GM23338 (cell line): Measurements from ENCODE around the gene APPL2. TPM values are rescaled to one million over a fixed set of nuclear protein-coding genes. Genes with fewer than 3 reads are reported as not detected.

Experiments used
- ATAC-seq: fragments of 200-7000 bp; cut with Tn5 transposase; 3 replicates; pipeline ENCODE4 v1.9.1; 2020
- DNase-seq: peaks from one replicate; pipeline ENCODE4 v3.0.0-alpha.2; 2015; ENCODE audit warnings: low spot score
- H2AFZ ChIP-seq: fragments of 200-600 bp; sonication (generic); 2 replicates; pipeline ENCODE4 v1.8.0; 2016; ENCODE audit warnings: antibody characterized with exemption, mild to moderate bottlenecking, moderate library complexity
- H3F3A ChIP-seq: fragments of 200-600 bp; sonication (generic); replicated peaks from 2 replicates; pipeline ENCODE4 v1.8.0; 2017; ENCODE audit warnings: antibody characterized with exemption, mixed run types, low read depth
- H3K27ac ChIP-seq: fragments of 200-600 bp; sonication (generic); 2 replicates; pipeline ENCODE4 v1.6.1; 2016; ENCODE audit warnings: low read depth
- H3K27me3 ChIP-seq: fragments of 200-600 bp; sonication (generic); 2 replicates; pipeline ENCODE4 v1.8.0; 2016; ENCODE audit warnings: mild to moderate bottlenecking, mixed run types, moderate library complexity; ENCODE audit not compliant: insufficient read depth
- H3K36me3 ChIP-seq: fragments of 200-600 bp; sonication (generic); 2 replicates; pipeline ENCODE4 v1.8.0; 2016; ENCODE audit warnings: mild to moderate bottlenecking; ENCODE audit not compliant: insufficient read depth
- H3K4me1 ChIP-seq: fragments of 200-600 bp; sonication (generic); 2 replicates; pipeline ENCODE4 v1.8.0; 2016; ENCODE audit warnings: mild to moderate bottlenecking, moderate library complexity; ENCODE audit not compliant: insufficient read depth
- H3K4me2 ChIP-seq: fragments of 200-600 bp; sonication (generic); 2 replicates; pipeline ENCODE4 v1.7.1; 2017; ENCODE audit warnings: mixed run types
- H3K4me3 ChIP-seq: fragments of 200-600 bp; sonication (generic); 2 replicates; pipeline ENCODE4 v1.6.1; 2016; ENCODE audit warnings: mixed run types
- H3K79me2 ChIP-seq: fragments of 200-600 bp; sonication (generic); replicated peaks from 2 replicates; pipeline ENCODE4 v1.8.0; 2017; ENCODE audit warnings: mild to moderate bottlenecking; ENCODE audit not compliant: insufficient read depth
- H3K9me2 ChIP-seq: fragments of 200-600 bp; sonication (generic); 2 replicates; pipeline ENCODE4 v1.8.0; 2017; ENCODE audit not compliant: insufficient read depth
- H4K20me1 ChIP-seq: fragments of 200-600 bp; sonication (generic); replicated peaks from 2 replicates; pipeline ENCODE4 v1.8.0; 2017; ENCODE audit warnings: mild to moderate bottlenecking; ENCODE audit not compliant: insufficient read depth
- H3K27ac Mint-ChIP-seq: 2 replicates; pipeline ENCODE4 v1.8.0; 2020; ENCODE audit warnings: inconsistent platforms, mild to moderate bottlenecking, moderate library complexity, mixed read lengths
- H3K27me3 Mint-ChIP-seq: 3 replicates; pipeline ENCODE4 v1.8.0; 2022; ENCODE audit warnings: low read depth, mild to moderate bottlenecking, moderate library complexity, mixed read lengths, inconsistent platforms; ENCODE audit not compliant: insufficient read depth, poor library complexity
- H3K36me3 Mint-ChIP-seq: 3 replicates; pipeline ENCODE4 v1.8.0; 2021; ENCODE audit warnings: low read depth, mild to moderate bottlenecking, inconsistent platforms, moderate library complexity, mixed read lengths
- H3K4me1 Mint-ChIP-seq: 3 replicates; pipeline ENCODE4 v1.8.0; 2020; ENCODE audit warnings: mild to moderate bottlenecking, inconsistent platforms, mixed read lengths
- H3K4me3 Mint-ChIP-seq: 3 replicates; pipeline ENCODE4 v1.8.0; 2021; ENCODE audit warnings: moderate library complexity, mild to moderate bottlenecking, inconsistent platforms, mixed read lengths
- H3K9me3 Mint-ChIP-seq: 3 replicates; pipeline ENCODE4 v1.8.0; 2020; ENCODE audit warnings: moderate library complexity, mild to moderate bottlenecking, inconsistent platforms, mixed read lengths
- CREB1 ChIP-seq: fragments of 250-450 bp; sonication (Bioruptor Pico); IDR thresholded peaks from 2 replicates; pipeline ENCODE4 v1.5.0; 2020; ENCODE audit warnings: low read depth, mild to moderate bottlenecking, moderate library complexity
- EZH2 ChIP-seq: fragments of 200-600 bp; sonication (generic); IDR thresholded peaks from one replicate; pipeline ENCODE4 v1.8.0; 2017; ENCODE audit warnings: antibody characterized with exemption, mild to moderate bottlenecking, low read depth; ENCODE audit not compliant: unreplicated experiment
- EZH2phosphoT487 ChIP-seq: fragments of 200-600 bp; sonication (generic); IDR thresholded peaks from one replicate; pipeline ENCODE4 v1.8.1; 2018; ENCODE audit warnings: antibody characterized with exemption; ENCODE audit not compliant: unreplicated experiment
- JUNB ChIP-seq: IDR thresholded peaks from one replicate; pipeline ENCODE4 v1.6.1; 2016; ENCODE audit warnings: antibody characterized with exemption; ENCODE audit not compliant: unreplicated experiment
- NANOG ChIP-seq: IDR thresholded peaks from 2 replicates; pipeline ENCODE4 v1.6.1; 2016; ENCODE audit warnings: antibody characterized with exemption, borderline replicate concordance
- POLR2AphosphoS5 ChIP-seq: IDR thresholded peaks from 2 replicates; pipeline ENCODE4 v1.6.1; 2016; ENCODE audit warnings: antibody characterized with exemption, low read depth
- STAT1 ChIP-seq: IDR thresholded peaks from one replicate; pipeline ENCODE4 v1.6.1; 2016; ENCODE audit warnings: antibody characterized with exemption; ENCODE audit not compliant: unreplicated experiment
- ZNF114 ChIP-seq: fragments of 250-450 bp; sonication (Bioruptor Pico); IDR thresholded peaks from 2 replicates; pipeline ENCODE4 v1.5.0; 2020; ENCODE audit warnings: mild to moderate bottlenecking, moderate library complexity
- ZNF331 ChIP-seq: fragments of 250-450 bp; sonication (Bioruptor Pico); IDR thresholded peaks from 2 replicates; pipeline ENCODE4 v1.5.0; 2020; ENCODE audit warnings: low read depth, mild to moderate bottlenecking, moderate library complexity
- polyA plus RNA-seq: library from polyadenylated mRNA; unstranded; fragments of >200 nt; fragmentation: Nextera tagmentation; extraction: Ambion mirVana; gene quantifications from 2 replicates; pipeline ENCODE4 v1.2.1, GENCODE V29; 2016
- total RNA-seq: library from RNA; depleted of rRNA; stranded (reverse); fragments of >200 nt; shearing (Covaris generic); gene quantifications from 2 replicates; pipeline ENCODE4 v1.2.3, GENCODE V29; 2014
- TF ChIP-seq, protein P1 (sequence below), 2 experiments: fragments of 200-600 bp in 1 of 2; sonication (generic) in 1 of 2; conservative IDR thresholded peaks; 2 replicates each; pipeline versions ENCODE4 v1.5.1 to v1.6.1; 2016 to 2017; ENCODE audit warnings: antibody characterized with exemption in 2 of 2, low read depth in 2 of 2, mild to moderate bottlenecking in 2 of 2, moderate library complexity in 1 of 2
- TF ChIP-seq, protein P2 (sequence below): fragments of 250-450 bp; sonication (Bioruptor Pico); IDR thresholded peaks from 2 replicates; pipeline ENCODE4 v1.5.0; 2020; ENCODE audit warnings: mild to moderate bottlenecking, moderate library complexity
- TF ChIP-seq, protein P3 (sequence below): IDR thresholded peaks from one replicate; pipeline ENCODE4 v1.6.1; 2018; ENCODE audit warnings: antibody characterized with exemption; ENCODE audit not compliant: unreplicated experiment
- TF ChIP-seq, protein P4 (sequence below): IDR thresholded peaks from 2 replicates; pipeline ENCODE4 v1.6.1; 2016; ENCODE audit warnings: antibody characterized with exemption

APPL2 gene
- total and polyA plus RNA-seq, 2 experiments from 2014 or later, result 9.3 to 17.4 TPM

DNA sequence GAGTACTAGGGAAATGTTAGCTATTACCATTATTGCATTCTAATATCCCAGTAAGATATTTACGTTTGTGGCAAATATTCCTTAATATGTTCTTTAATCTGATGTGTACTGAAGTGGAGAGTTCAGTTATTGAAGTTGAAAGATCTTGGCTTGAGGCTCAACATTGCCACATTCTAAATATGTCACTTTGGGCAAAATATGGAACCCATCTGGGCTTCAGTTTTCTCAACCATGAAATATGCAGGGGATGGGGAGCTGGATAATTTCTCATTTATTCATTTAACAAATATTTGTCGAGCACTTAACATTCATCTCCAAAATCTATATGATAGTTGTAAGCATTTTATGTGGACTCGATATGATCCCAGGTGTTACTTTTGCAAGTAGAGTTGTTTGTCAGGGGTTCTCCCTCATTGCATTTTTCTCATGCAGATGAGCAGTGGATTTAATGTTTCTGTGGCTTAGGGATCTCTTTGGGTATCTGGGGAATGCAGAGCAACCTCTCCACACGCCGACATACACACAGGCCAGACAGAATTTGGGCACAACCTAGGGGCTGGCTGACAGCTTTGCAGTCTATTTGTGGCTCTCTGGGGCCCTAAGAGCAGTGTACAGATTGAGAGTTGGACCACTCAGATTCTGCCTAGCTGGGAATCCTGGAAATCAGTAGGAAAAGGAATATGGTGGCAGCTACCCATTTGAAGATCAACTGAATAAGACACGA is 26.6 kb upstream of the APPL2 start:
- no peak for ATAC-seq
- Mint-ChIP-seq H3K9me3 (no peaks in the 10 kb centered on the region), H3K27ac (no peak overlapping the region), H3K4me3 (no peak overlapping the region), H3K4me1 (no peaks in the 10 kb centered on the region), H3K27me3 (peaks cover 3% of the 10 kb centered on the region), H3K36me3 (no peaks in the 10 kb centered on the region)
- H3K79me2 ChIP-seq, result no peaks in the 10 kb centered on the region
- H3K27me3 ChIP-seq, result no peaks in the 10 kb centered on the region
- no peak for DNase-seq
- H3K4me3 ChIP-seq, result no peak overlapping the region
- H2AFZ ChIP-seq, result no peak overlapping the region
- no peaks in the 10 kb centered on the region for H3F3A ChIP-seq
- no peaks in the 10 kb centered on the region for H3K9me2 ChIP-seq
- TF ChIP-seq CREB1 (CRISPR knock-in tag) (no peak), EZH2phosphoT487 (no peak), EZH2 (no peak), POLR2AphosphoS5 (no peak), ZNF331 (CRISPR knock-in tag) (no peak), STAT1 (no peak), NANOG (no peak), ZNF114 (CRISPR knock-in tag) (no peak), JUNB (no peak)
- TF ChIP-seq, protein P1, sequence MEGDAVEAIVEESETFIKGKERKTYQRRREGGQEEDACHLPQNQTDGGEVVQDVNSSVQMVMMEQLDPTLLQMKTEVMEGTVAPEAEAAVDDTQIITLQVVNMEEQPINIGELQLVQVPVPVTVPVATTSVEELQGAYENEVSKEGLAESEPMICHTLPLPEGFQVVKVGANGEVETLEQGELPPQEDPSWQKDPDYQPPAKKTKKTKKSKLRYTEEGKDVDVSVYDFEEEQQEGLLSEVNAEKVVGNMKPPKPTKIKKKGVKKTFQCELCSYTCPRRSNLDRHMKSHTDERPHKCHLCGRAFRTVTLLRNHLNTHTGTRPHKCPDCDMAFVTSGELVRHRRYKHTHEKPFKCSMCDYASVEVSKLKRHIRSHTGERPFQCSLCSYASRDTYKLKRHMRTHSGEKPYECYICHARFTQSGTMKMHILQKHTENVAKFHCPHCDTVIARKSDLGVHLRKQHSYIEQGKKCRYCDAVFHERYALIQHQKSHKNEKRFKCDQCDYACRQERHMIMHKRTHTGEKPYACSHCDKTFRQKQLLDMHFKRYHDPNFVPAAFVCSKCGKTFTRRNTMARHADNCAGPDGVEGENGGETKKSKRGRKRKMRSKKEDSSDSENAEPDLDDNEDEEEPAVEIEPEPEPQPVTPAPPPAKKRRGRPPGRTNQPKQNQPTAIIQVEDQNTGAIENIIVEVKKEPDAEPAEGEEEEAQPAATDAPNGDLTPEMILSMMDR (conservative IDR thresholded peaks at IDR 0.05; ENCODE audit: low read depth in 2 of 2), result no peak
- TF ChIP-seq, protein P2, sequence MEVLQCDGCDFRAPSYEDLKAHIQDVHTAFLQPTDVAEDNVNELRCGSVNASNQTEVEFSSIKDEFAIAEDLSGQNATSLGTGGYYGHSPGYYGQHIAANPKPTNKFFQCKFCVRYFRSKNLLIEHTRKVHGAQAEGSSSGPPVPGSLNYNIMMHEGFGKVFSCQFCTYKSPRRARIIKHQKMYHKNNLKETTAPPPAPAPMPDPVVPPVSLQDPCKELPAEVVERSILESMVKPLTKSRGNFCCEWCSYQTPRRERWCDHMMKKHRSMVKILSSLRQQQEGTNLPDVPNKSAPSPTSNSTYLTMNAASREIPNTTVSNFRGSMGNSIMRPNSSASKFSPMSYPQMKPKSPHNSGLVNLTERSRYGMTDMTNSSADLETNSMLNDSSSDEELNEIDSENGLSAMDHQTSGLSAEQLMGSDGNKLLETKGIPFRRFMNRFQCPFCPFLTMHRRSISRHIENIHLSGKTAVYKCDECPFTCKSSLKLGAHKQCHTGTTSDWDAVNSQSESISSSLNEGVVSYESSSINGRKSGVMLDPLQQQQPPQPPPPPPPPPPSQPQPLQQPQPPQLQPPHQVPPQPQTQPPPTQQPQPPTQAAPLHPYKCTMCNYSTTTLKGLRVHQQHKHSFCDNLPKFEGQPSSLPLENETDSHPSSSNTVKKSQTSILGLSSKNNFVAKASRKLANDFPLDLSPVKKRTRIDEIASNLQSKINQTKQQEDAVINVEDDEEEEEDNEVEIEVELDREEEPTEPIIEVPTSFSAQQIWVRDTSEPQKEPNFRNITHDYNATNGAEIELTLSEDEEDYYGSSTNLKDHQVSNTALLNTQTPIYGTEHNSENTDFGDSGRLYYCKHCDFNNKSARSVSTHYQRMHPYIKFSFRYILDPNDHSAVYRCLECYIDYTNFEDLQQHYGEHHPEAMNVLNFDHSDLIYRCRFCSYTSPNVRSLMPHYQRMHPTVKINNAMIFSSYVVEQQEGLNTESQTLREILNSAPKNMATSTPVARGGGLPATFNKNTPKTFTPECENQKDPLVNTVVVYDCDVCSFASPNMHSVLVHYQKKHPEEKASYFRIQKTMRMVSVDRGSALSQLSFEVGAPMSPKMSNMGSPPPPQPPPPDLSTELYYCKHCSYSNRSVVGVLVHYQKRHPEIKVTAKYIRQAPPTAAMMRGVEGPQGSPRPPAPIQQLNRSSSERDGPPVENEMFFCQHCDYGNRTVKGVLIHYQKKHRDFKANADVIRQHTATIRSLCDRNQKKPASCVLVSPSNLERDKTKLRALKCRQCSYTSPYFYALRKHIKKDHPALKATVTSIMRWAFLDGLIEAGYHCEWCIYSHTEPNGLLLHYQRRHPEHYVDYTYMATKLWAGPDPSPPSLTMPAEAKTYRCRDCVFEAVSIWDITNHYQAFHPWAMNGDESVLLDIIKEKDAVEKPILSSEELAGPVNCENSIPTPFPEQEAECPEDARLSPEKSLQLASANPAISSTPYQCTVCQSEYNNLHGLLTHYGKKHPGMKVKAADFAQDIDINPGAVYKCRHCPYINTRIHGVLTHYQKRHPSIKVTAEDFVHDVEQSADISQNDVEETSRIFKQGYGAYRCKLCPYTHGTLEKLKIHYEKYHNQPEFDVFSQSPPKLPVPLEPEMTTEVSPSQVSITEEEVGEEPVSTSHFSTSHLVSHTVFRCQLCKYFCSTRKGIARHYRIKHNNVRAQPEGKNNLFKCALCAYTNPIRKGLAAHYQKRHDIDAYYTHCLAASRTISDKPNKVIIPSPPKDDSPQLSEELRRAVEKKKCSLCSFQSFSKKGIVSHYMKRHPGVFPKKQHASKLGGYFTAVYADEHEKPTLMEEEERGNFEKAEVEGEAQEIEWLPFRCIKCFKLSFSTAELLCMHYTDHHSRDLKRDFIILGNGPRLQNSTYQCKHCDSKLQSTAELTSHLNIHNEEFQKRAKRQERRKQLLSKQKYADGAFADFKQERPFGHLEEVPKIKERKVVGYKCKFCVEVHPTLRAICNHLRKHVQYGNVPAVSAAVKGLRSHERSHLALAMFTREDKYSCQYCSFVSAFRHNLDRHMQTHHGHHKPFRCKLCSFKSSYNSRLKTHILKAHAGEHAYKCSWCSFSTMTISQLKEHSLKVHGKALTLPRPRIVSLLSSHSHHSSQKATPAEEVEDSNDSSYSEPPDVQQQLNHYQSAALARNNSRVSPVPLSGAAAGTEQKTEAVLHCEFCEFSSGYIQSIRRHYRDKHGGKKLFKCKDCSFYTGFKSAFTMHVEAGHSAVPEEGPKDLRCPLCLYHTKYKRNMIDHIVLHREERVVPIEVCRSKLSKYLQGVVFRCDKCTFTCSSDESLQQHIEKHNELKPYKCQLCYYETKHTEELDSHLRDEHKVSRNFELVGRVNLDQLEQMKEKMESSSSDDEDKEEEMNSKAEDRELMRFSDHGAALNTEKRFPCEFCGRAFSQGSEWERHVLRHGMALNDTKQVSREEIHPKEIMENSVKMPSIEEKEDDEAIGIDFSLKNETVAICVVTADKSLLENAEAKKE, result no peak
- TF ChIP-seq, protein P3, sequence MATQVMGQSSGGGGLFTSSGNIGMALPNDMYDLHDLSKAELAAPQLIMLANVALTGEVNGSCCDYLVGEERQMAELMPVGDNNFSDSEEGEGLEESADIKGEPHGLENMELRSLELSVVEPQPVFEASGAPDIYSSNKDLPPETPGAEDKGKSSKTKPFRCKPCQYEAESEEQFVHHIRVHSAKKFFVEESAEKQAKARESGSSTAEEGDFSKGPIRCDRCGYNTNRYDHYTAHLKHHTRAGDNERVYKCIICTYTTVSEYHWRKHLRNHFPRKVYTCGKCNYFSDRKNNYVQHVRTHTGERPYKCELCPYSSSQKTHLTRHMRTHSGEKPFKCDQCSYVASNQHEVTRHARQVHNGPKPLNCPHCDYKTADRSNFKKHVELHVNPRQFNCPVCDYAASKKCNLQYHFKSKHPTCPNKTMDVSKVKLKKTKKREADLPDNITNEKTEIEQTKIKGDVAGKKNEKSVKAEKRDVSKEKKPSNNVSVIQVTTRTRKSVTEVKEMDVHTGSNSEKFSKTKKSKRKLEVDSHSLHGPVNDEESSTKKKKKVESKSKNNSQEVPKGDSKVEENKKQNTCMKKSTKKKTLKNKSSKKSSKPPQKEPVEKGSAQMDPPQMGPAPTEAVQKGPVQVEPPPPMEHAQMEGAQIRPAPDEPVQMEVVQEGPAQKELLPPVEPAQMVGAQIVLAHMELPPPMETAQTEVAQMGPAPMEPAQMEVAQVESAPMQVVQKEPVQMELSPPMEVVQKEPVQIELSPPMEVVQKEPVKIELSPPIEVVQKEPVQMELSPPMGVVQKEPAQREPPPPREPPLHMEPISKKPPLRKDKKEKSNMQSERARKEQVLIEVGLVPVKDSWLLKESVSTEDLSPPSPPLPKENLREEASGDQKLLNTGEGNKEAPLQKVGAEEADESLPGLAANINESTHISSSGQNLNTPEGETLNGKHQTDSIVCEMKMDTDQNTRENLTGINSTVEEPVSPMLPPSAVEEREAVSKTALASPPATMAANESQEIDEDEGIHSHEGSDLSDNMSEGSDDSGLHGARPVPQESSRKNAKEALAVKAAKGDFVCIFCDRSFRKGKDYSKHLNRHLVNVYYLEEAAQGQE, result no peak
- TF ChIP-seq, protein P4, sequence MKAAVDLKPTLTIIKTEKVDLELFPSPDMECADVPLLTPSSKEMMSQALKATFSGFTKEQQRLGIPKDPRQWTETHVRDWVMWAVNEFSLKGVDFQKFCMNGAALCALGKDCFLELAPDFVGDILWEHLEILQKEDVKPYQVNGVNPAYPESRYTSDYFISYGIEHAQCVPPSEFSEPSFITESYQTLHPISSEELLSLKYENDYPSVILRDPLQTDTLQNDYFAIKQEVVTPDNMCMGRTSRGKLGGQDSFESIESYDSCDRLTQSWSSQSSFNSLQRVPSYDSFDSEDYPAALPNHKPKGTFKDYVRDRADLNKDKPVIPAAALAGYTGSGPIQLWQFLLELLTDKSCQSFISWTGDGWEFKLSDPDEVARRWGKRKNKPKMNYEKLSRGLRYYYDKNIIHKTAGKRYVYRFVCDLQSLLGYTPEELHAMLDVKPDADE, result no peak
- no peak overlapping the region for H3K4me2 ChIP-seq
- no peak overlapping the region for H3K27ac ChIP-seq
- no peaks in the 10 kb centered on the region for H3K36me3 ChIP-seq
- no peaks in the 10 kb centered on the region for H3K4me1 ChIP-seq
- no peaks in the 10 kb centered on the region for H4K20me1 ChIP-seq
